ENCODE data around the gene TMEM244.

- TF ChIP-seq POLR2A (IDR thresholded peaks at IDR 0.05) (no peak), CTCF (IDR thresholded peaks at IDR 0.05) (no peak)
These were observed 75.9 kb downstream of the TMEM244 start for GRCh38 chr6:129785047-129785755.
